ENCODE data around the gene ZNF878. TPM values are rescaled to one million over a fixed set of nuclear protein-coding genes. Genes with fewer than 3 reads are reported as not detected.

Gene ZNF878
- total and polyA plus RNA-seq, 2 of the 13 experiments (the other 11 are each of a cell fraction or from before 2014, with no cell fraction given) = 0.46 to 5.2 TPM

GRCh38 chr19:12052497-12053169 lies at the start of gene ZNF878 (continued):
- TF ChIP-seq, protein P1, sequence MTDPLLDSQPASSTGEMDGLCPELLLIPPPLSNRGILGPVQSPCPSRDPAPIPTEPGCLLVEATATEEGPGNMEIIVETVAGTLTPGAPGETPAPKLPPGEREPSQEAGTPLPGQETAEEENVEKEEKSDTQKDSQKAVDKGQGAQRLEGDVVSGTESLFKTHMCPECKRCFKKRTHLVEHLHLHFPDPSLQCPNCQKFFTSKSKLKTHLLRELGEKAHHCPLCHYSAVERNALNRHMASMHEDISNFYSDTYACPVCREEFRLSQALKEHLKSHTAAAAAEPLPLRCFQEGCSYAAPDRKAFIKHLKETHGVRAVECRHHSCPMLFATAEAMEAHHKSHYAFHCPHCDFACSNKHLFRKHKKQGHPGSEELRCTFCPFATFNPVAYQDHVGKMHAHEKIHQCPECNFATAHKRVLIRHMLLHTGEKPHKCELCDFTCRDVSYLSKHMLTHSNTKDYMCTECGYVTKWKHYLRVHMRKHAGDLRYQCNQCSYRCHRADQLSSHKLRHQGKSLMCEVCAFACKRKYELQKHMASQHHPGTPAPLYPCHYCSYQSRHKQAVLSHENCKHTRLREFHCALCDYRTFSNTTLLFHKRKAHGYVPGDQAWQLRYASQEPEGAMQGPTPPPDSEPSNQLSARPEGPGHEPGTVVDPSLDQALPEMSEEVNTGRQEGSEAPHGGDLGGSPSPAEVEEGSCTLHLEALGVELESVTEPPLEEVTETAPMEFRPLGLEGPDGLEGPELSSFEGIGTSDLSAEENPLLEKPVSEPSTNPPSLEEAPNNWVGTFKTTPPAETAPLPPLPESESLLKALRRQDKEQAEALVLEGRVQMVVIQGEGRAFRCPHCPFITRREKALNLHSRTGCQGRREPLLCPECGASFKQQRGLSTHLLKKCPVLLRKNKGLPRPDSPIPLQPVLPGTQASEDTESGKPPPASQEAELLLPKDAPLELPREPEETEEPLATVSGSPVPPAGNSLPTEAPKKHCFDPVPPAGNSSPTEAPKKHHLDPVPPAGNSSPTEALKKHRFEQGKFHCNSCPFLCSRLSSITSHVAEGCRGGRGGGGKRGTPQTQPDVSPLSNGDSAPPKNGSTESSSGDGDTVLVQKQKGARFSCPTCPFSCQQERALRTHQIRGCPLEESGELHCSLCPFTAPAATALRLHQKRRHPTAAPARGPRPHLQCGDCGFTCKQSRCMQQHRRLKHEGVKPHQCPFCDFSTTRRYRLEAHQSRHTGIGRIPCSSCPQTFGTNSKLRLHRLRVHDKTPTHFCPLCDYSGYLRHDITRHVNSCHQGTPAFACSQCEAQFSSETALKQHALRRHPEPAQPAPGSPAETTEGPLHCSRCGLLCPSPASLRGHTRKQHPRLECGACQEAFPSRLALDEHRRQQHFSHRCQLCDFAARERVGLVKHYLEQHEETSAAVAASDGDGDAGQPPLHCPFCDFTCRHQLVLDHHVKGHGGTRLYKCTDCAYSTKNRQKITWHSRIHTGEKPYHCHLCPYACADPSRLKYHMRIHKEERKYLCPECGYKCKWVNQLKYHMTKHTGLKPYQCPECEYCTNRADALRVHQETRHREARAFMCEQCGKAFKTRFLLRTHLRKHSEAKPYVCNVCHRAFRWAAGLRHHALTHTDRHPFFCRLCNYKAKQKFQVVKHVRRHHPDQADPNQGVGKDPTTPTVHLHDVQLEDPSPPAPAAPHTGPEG (CRISPR knock-in tag; IDR thresholded peaks at IDR 0.05) = no peak
- TF ChIP-seq SALL2 (CRISPR knock-in tag; IDR thresholded peaks at IDR 0.05) (peak; percentile 34; the same call in 1 of the 2 replicates), KDM5B (CRISPR knock-in tag; IDR thresholded peaks at IDR 0.05; ENCODE audit: borderline replicate concordance) (peak; percentile 84; the same call in 1 of the 2 replicates), BCL6 (CRISPR knock-in tag; IDR thresholded peaks at IDR 0.05) (peak; percentile 58; the same call in 1 of the 2 replicates), ZNF83 (CRISPR knock-in tag; IDR thresholded peaks at IDR 0.05; ENCODE audit: borderline replicate concordance) (no peak), ZNF563 (CRISPR knock-in tag; IDR thresholded peaks at IDR 0.05) (peak; percentile 93), ZNF746 (CRISPR knock-in tag; IDR thresholded peaks at IDR 0.05) (no peak; the same call in 1 of the 2 replicates), ZNF691 (CRISPR knock-in tag; IDR thresholded peaks at IDR 0.05; ENCODE audit: borderline replicate concordance, low read depth) (0 out of 2 replicates have a peak, but pooled peaks have one; percentile 36), ZSCAN9 (CRISPR knock-in tag; IDR thresholded peaks at IDR 0.05; ENCODE audit: borderline replicate concordance) (peak; percentile 69; the same call in 1 of the 2 replicates), RXRA (CRISPR knock-in tag; IDR thresholded peaks at IDR 0.05) (peak; percentile 71; the same call in 1 of the 2 replicates), IKZF5 (CRISPR knock-in tag; IDR thresholded peaks at IDR 0.05) (peak; percentile 93), FLYWCH1 (CRISPR knock-in tag; IDR thresholded peaks at IDR 0.05) (no peak), RNF219 (CRISPR knock-in tag; IDR thresholded peaks at IDR 0.05) (no peak)
- TF ChIP-seq, protein P2, sequence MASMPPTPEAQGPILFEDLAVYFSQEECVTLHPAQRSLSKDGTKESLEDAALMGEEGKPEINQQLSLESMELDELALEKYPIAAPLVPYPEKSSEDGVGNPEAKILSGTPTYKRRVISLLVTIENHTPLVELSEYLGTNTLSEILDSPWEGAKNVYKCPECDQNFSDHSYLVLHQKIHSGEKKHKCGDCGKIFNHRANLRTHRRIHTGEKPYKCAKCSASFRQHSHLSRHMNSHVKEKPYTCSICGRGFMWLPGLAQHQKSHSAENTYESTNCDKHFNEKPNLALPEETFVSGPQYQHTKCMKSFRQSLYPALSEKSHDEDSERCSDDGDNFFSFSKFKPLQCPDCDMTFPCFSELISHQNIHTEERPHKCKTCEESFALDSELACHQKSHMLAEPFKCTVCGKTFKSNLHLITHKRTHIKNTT (CRISPR knock-in tag; IDR thresholded peaks at IDR 0.05) = no peak
- TF ChIP-seq, protein P3, sequence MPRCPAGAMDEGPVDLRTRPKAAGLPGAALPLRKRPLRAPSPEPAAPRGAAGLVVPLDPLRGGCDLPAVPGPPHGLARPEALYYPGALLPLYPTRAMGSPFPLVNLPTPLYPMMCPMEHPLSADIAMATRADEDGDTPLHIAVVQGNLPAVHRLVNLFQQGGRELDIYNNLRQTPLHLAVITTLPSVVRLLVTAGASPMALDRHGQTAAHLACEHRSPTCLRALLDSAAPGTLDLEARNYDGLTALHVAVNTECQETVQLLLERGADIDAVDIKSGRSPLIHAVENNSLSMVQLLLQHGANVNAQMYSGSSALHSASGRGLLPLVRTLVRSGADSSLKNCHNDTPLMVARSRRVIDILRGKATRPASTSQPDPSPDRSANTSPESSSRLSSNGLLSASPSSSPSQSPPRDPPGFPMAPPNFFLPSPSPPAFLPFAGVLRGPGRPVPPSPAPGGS (CRISPR knock-in tag; IDR thresholded peaks at IDR 0.05) = peak; percentile 36; the same call in 1 of the 2 replicates
